Prostate gland (tissue), 2 donors: Measurements from ENCODE around the gene CCDC158. TPM values are rescaled to one million over a fixed set of nuclear protein-coding genes. Genes with fewer than 3 reads are reported as not detected.

Source experiments
- DNase-seq: peaks from one replicate; pipeline ENCODE4 v3.0.0-alpha.2; 2019; ENCODE audit warnings: low spot score
- H3K27ac ChIP-seq, 2 donors: fragments of 200-600 bp; sonication (generic); 2 replicates each; pipeline ENCODE4 v1.5.1; 2017 to 2019
- H3K27me3 ChIP-seq: fragments of 200-600 bp; sonication (generic); replicated peaks from 2 replicates; pipeline ENCODE4 v1.5.1; 2019; ENCODE audit not compliant: insufficient read depth
- H3K36me3 ChIP-seq, 2 donors: fragments of 200-600 bp; sonication (generic); 1 replicate in 1 of 2; 2 replicates in 1 of 2; pipeline versions ENCODE4 v1.5.1 to v1.8.1; 2017 to 2019
- H3K4me1 ChIP-seq: fragments of 200-600 bp; sonication (generic); replicated peaks from 2 replicates; pipeline ENCODE4 v1.5.1; 2019
- H3K4me3 ChIP-seq, 2 donors: fragments of 200-600 bp; sonication (generic); 2 replicates each; pipeline ENCODE4 v1.5.1; 2017 to 2019
- H3K9me3 ChIP-seq: fragments of 200-600 bp; sonication (generic); 2 replicates; pipeline ENCODE4 v1.5.1; 2017
- POLR2A ChIP-seq: fragments of 450-650 bp; IDR thresholded peaks from one replicate; pipeline ENCODE4 v1.6.1; 2016; ENCODE audit warnings: antibody characterized with exemption, mild to moderate bottlenecking
- POLR2AphosphoS5 ChIP-seq: sonication (generic); formaldehyde crosslinking; IDR thresholded peaks from one replicate; pipeline ENCODE4 v1.6.1; 2017; ENCODE audit warnings: antibody characterized with exemption
- WGBS: methylation state at CpG from one replicate; pipeline ENCODE4 v1.1.5; 2018; 5-methylcytosine and 5-hydroxymethylcytosine counted together
- intact Hi-C: fragments of 100-400 bp; cut with DNase I; formaldehyde crosslinking; loops from one replicate; pipeline ENCODE4 v1.14.2; 2022
- total RNA-seq, 2 donors: library from RNA; depleted of rRNA; stranded (reverse); fragments of >200 nt; gene quantifications; one replicate each; pipeline ENCODE4 v1.1.0, GENCODE V29; 2016
- TF ChIP-seq, protein P1 (sequence below), 4 experiments: fragments of 200-600 bp in 2 of 4; fragments of 450-650 bp in 2 of 4; sonication (generic) in 2 of 4; IDR thresholded peaks; 1 replicate in 3 of 4; 2 replicates in 1 of 4; pipeline ENCODE4 v1.5.1; 2016 to 2019; ENCODE audit warnings: antibody characterized with exemption in 4 of 4, mild to moderate bottlenecking in 2 of 4, moderate library complexity in 2 of 4

The CCDC158 gene
- total RNA-seq, 2 donors from 2014 or later = 4.9 TPM; not detected in 1

DNA sequence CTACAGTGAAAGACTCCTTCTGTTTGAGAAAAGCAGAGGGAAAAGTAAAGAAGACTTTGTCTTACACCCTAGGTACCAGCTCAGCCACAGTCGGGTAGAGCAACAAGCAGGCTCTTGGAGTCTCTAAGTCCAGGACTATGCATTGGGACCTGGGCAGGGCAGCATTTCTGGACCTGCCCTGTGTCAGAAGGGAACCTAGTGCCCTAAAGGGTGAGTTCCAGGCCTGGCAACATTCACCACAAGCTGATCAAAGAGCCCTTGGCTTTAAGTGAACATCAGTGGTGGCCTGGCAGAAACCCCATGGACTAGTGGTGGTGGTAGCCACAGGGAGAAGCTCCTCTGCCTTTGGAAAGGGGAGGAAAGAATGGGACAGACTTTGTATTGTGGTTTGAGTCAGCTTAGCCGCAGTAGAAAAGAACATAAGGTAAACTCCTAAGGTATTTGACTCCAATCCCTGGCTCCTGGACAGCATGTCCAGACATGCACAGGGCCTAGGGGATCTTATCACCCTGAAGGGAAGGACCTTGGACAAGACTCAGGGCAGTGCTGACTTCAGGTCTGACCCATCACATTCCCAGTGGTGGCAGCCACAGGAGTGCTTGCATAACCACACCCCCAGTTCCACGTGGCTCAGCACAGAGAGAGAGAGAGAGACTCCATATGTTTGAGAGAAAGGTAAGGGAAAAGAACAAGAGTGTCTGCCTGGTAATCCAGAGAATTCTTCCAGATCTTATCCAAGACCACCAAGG lies 32.6 kb downstream of the CCDC158 start:
- Histone ChIP-seq H3K4me3 (no peak overlapping the region), H3K27me3 (no peaks in the 10 kb centered on the region), H3K4me1 (no peaks in the 10 kb centered on the region), H3K36me3 (no peaks in the 10 kb centered on the region), H3K9me3 (no peaks in the 10 kb centered on the region), H3K27ac (no peak overlapping the region)
- intact Hi-C loops = no loop called here
- no peak for TF ChIP-seq POLR2A
- TF ChIP-seq, protein P1, sequence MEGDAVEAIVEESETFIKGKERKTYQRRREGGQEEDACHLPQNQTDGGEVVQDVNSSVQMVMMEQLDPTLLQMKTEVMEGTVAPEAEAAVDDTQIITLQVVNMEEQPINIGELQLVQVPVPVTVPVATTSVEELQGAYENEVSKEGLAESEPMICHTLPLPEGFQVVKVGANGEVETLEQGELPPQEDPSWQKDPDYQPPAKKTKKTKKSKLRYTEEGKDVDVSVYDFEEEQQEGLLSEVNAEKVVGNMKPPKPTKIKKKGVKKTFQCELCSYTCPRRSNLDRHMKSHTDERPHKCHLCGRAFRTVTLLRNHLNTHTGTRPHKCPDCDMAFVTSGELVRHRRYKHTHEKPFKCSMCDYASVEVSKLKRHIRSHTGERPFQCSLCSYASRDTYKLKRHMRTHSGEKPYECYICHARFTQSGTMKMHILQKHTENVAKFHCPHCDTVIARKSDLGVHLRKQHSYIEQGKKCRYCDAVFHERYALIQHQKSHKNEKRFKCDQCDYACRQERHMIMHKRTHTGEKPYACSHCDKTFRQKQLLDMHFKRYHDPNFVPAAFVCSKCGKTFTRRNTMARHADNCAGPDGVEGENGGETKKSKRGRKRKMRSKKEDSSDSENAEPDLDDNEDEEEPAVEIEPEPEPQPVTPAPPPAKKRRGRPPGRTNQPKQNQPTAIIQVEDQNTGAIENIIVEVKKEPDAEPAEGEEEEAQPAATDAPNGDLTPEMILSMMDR (IDR thresholded peaks at IDR 0.05) = no peak
- no peak for TF ChIP-seq POLR2AphosphoS5
- no peak for DNase-seq
- WGBS = 68% methylated on average over 3 of the region's 3 CpGs

- Histone ChIP-seq H3K36me3 (no peaks in the 10 kb centered on the region), H3K4me3 (no peak overlapping the region), H3K27ac (no peak overlapping the region), H3K27me3 (no peaks in the 10 kb centered on the region), H3K9me3 (no peaks in the 10 kb centered on the region), H3K4me1 (no peaks in the 10 kb centered on the region)
- WGBS = 89% methylated on average over 6 of the region's 6 CpGs
- TF ChIP-seq, protein P1 (IDR thresholded peaks at IDR 0.05) = no peak
- TF ChIP-seq POLR2A (no peak), POLR2AphosphoS5 (no peak)
- DNase-seq = no peak
- intact Hi-C loops = no loop called here
Observed at GRCh38 chr4:76386566-76387305, 34.2 kb downstream of the CCDC158 start.

GRCh38 chr4:76385974-76386373 lies 35.0 kb downstream of the CCDC158 start:
- intact Hi-C loops = no loop called here
- H3K27ac ChIP-seq = no peak overlapping the region
- WGBS = 96% methylated on average over 6 of the region's 6 CpGs
- no peaks in the 10 kb centered on the region for H3K27me3 ChIP-seq
- no peaks in the 10 kb centered on the region for H3K4me1 ChIP-seq
- TF ChIP-seq POLR2A (no peak), POLR2AphosphoS5 (no peak)
- TF ChIP-seq, protein P1 (IDR thresholded peaks at IDR 0.05) = no peak
- H3K4me3 ChIP-seq = no peak overlapping the region
- DNase-seq = no peak
- H3K36me3 ChIP-seq = no peaks in the 10 kb centered on the region
- H3K9me3 ChIP-seq = no peaks in the 10 kb centered on the region

GRCh38 chr4:76384052-76384451 lies 36.9 kb downstream of the CCDC158 start:
- no peaks in the 10 kb centered on the region for H3K27me3 ChIP-seq
- no peak overlapping the region for H3K4me3 ChIP-seq
- H3K27ac ChIP-seq = no peak overlapping the region
- H3K9me3 ChIP-seq = no peaks in the 10 kb centered on the region
- intact Hi-C loops = no loop called here
- H3K4me1 ChIP-seq = no peaks in the 10 kb centered on the region
- 86% methylated on average over 4 of the region's 4 CpGs for WGBS
- H3K36me3 ChIP-seq = no peaks in the 10 kb centered on the region
- DNase-seq = no peak
- TF ChIP-seq POLR2A (no peak), POLR2AphosphoS5 (no peak)
- TF ChIP-seq, protein P1 (IDR thresholded peaks at IDR 0.05) = no peak
